ENCODE results near the gene MACIR. TPM values are rescaled to one million over a fixed set of nuclear protein-coding genes. Genes with fewer than 3 reads are reported as not detected.

MACIR gene
- total RNA-seq, 1 donor from 2014 or later: 12.3 TPM

DNA sequence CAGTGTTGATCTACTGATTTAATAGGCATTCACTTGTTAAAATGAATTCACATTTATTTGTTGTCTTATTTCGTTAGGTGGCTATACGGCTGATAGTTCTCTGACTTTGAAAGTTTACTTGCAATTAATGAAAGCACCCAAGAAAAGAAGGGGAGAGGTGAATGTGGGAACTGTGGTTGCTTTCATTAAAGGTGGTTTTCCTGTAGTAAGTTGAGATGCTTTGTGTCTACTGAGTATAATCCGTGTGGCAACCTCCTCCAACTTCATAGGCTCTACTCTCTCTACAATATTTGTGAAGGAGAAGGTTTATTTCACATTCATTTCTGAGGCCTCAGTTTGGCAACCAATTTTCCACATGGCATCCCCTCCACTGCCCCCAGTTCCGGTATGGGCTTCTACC lies 12.8 kb upstream of the MACIR start:
- no peak for DNase-seq (ENCODE audit: low read depth)

- DNase-seq (ENCODE audit: low read depth): no peak
These were observed 11.4 kb upstream of the MACIR start for GRCh38 chr5:103247118-103247517.

- DNase-seq (ENCODE audit: low read depth): no peak
These were observed 9.5 kb upstream of the MACIR start for GRCh38 chr5:103249068-103249467.

DNA sequence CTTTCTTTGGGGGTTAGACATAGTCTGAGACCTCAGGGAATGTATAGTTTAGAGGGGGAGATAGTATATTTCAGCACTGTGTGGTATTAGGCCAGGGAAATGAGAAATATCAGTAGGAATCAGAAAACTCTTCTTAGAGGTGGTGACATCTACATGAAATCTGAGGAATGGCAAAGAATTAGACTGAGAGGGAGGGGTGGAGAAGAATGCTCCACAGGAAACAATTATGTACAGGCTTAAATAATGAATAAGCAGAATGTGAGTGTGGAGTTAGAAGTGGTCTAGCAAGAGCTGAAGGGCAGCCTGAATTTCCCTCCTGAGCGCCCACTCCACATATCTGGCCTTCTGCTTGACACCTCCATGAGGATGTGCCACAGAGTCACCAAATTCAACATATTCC lies 3.6 kb upstream of the MACIR start:
- no peak for DNase-seq (ENCODE audit: low read depth)

- no peak for DNase-seq (ENCODE audit: low read depth)
These were observed 2.9 kb upstream of the MACIR start for GRCh38 chr5:103255691-103256090.

- DNase-seq (ENCODE audit: low read depth): no peak
These were observed 2.4 kb upstream of the MACIR start for GRCh38 chr5:103256178-103256577.

- no peak for DNase-seq (ENCODE audit: low read depth)
These were observed 568 bp downstream of the MACIR start for GRCh38 chr5:103258957-103259704.

GRCh38 chr5:103259705-103260355 lies 1.3 kb downstream of the MACIR start:
- DNase-seq (ENCODE audit: low read depth): peak; percentile 15

GRCh38 chr5:103260951-103261350 lies 2.4 kb downstream of the MACIR start:
- no peak for DNase-seq (ENCODE audit: low read depth)

GRCh38 chr5:103262422-103262871 lies 3.9 kb downstream of the MACIR start:
- peak; percentile 53 for DNase-seq (ENCODE audit: low read depth)

DNA sequence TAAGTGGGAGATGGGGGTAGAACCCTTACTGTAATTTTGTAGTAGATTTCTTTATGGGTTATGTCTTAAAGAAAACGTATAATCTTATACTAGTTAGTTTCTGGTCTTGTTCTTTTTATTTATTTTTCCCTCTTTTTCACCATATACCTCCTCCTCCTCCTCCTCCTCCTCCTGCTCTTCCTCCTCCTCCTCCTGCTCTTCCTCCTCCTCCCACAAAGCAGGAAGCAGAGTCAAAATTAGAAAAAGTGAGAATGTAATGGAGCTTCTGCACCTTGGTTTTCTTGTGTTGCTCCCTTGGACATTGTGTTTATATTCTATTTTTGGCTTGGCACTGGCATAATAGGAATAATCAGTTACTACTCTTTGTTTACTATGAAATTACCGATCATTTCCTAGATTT lies 4.5 kb downstream of the MACIR start:
- no peak for DNase-seq (ENCODE audit: low read depth)

GRCh38 chr5:103264508-103264907 lies 5.9 kb downstream of the MACIR start:
- no peak for DNase-seq (ENCODE audit: low read depth)

- no peak for DNase-seq (ENCODE audit: low read depth)
These were observed 12.0 kb downstream of the MACIR start for GRCh38 chr5:103270581-103270980.

DNA sequence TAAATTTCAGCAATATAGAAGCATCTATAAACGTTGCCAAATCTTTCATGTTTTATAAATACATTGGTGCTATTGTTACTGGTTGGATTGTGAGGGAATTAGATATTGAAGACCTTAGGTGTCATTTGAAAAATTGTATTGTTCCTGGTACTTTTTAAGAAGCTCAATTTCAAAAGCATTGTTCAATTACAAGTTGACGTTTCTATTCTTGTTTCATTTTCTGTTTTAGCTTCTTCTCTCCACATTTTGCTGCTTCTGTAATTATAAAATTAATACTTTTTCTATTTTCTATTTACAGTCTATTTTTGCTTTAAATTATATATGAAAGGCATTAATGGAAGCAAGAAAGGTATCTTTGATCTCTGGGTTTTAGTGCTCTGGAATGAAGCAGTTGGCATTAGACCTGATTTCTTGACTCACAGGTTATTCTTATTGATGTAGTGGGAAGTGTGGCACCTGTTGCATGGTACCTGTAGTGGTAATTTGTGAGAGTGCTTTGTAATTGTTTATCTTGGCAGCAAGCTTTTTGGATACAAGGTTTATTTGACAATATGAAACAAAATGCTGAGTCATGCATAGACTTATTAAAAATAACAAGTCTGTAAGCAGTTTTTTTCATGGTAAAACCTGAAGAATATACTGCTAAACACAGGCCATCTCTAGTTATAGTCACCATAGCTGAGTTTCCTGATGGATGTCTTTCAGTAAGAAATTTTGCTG lies 13.2 kb downstream of the MACIR start:
- peak; percentile 23 for DNase-seq (ENCODE audit: low read depth)

GRCh38 chr5:103272377-103272776 lies 13.8 kb downstream of the MACIR start:
- DNase-seq (ENCODE audit: low read depth): peak; percentile 20

DNA sequence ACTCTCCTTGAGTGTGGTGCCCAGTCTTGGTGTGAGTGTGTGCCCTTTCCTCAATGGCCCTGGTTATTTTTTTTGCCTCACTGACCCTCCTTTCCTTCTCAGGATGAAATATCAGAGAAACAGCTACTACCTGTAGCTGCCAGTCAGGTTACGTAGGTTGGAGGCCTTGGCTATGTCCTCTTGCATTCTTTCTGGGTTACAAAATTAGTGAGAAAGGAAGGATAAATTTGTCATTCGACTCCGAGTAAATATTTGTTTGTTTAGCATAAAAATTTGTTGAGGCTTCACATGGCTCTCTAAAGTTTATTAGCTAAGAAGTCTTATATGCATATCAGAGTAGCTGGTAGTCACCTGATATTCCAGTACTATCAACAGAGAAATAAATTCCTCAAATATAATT lies 15.4 kb downstream of the MACIR start:
- no peak for DNase-seq (ENCODE audit: low read depth)

DNA sequence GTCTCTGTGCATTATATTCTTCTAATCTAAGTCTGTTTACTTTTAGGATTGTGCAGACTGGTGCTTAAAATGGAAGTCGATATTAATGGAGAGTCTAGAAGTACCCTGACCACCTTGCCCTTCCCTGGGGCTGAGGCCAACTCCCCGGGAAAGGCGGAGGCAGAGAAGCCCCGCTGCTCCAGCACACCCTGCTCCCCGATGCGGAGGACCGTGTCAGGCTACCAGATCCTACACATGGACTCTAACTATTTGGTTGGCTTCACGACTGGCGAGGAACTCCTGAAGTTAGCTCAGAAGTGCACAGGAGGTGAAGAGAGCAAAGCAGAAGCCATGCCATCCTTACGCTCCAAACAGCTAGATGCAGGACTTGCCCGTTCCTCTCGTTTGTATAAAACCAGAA lies 17.3 kb downstream of the MACIR start:
- no peak for DNase-seq (ENCODE audit: low read depth)

DNA sequence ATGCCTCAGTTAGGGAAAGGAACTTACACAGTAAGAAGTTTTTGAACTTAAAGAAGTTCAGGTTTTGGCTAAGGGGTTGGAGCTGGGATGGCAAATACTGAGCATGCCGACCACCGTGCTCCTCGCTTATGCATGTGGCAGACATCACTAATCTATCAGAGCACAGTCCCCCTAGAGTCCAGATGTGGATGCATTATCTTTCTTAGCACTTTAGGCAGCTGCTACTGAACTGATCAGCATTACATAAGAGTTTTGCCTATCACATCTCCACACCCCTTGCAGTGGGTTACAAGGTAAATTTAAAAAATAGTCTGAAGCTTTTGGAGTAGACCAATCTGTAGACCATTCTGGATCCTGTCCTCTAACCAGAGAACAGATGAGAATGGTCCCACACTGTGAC lies 22.4 kb downstream of the MACIR start:
- no peak for DNase-seq (ENCODE audit: low read depth)

DNA sequence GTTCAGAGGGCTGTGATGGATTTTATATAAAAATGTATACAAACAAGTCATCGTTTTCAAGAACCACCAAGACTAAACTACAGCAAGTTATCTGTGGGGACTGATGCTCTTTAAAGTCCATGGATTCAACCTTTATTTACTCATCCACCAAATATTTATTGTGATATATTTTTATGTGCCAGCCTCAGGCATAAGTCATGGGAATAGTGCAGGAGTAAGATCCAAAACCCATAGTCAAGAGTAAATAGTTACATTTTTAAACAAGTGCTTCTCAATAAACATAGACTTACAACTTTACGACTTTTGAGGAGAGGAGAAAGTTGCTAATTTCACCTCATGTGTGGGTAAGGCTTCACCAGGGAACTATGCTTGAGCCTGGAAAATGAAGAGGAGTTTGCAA lies 24.6 kb downstream of the MACIR start:
- no peak for DNase-seq (ENCODE audit: low read depth)

- DNase-seq (ENCODE audit: low read depth): no peak
These were observed 25.3 kb downstream of the MACIR start for GRCh38 chr5:103283869-103284268.

GRCh38 chr5:103286622-103287021 lies 28.1 kb downstream of the MACIR start:
- DNase-seq (ENCODE audit: low read depth): no peak

- no peak for DNase-seq (ENCODE audit: low read depth)
These were observed 30.5 kb downstream of the MACIR start for GRCh38 chr5:103289024-103289423.

DNA sequence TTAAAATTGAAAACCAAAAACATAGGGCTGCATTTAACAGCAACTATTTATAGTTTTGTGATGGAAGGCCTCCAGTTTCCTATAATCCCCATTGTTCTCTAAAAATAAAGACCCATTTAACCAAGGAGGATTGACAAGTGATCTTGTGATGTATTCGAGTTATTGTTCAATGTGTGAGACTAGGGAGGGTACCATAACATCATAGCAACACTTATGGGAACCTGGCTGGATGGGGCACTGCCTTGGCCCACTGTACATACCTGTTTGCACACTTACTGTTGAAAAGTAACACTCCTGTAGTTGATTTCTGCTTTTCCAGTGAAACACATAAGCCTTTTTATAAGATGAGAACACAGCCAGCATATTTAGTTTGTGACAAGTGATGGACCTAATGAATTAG lies 32.3 kb downstream of the MACIR start:
- DNase-seq (ENCODE audit: low read depth): no peak

All from renal cortical epithelial cell (primary cell).